HS-5 (cell line): ENCODE measurements around the gene FRMD1.
A peak's percentile ranks its signal among the peaks of the same experiment; 100 is the strongest.

ENCODE experiments used
- DNase-seq: peaks from one replicate; pipeline ENCODE4 v3.0.0-alpha.2; 2012; ENCODE audit warnings: low read depth

Gene FRMD1

DNA sequence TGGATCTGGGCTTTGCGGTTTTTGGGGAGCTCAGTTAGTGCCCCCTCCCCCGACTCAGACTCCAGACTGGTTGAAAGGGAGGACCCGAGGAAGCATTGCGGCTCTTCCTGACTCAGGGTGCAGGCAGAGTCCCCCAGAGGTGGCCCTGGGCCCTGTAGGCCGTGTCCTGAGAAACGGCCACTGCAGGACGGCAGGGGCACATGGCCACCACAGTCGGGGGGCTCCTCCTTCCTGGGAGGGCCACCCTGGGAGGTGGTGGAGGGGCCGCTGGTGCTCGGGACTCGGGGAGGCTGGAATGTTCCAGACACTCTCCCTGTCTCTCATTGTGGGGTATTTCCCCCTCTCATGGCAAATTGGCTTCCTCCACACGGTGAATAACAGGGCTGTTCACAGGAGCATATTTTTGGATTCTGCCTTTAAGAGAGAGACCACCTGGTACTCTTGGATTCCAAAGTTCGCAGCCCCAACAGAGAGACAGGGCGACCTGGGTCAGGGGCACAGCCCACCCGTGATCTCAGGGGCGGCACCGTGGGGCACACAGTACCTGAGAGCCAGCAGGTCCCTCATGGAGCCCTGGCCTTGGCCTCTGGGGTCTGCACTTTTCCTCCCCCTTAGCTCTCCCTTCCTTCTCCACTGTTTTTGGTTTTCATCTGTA is 35.7 kb downstream of the FRMD1 start:
- no peak for DNase-seq

DNA sequence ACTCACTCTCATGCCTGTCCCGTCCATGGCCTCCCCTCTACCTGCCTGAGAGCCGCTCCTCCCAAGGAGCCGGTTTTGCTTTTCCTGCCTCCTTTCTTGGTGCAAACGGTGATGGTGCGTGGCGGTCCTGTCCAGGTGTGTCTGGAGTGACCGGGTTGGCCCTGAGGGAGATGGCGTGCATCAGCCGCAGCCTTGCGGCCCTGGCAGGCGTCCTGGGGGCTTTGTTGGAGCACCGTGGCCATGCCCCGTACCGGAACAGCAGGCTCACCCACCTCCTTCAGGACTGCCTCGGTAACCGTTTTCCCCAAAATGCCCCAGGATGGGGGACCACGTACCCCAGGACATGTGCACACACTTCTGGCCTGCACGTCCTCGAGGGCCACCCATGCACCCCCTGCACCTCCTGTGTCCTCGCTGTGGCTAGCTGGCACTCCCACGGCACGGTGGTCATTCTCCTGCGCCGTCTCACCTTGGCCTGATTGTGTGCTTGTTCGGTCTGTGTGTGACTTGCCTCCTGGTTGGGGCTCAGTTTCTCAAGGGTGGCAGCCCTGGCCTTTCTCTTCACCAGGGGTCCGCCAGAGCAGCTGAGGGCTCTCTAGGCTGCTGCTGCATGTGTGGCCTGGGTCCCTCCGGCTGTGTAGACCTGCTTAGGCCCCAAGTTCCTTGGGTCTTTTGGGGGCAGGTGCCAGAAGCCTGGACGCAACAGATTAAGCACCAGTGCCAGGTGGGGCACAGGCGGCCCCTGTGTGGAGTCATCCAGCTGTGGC is 36.4 kb downstream of the FRMD1 start:
- DNase-seq: no peak

DNA sequence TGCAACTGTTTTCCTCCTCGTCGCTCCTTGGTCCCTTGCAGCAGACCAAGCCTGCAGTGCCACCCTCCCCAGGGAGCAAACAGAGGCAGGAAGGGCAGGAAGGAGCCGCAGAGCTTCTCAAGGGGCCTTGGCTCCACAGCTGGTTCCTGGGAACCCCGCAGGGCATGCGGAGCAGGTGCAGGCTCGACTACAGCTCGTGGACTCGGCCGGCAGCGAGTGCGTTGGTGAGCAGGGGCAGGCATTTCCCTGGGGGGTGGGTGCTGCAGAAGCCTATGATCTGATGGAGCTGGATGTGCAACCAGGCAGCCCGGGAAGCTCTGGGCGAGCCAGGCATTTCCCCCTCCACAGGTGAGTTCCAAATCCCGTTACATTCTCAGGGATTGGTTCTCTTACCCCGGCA is 37.1 kb downstream of the FRMD1 start:
- no peak for DNase-seq

DNA sequence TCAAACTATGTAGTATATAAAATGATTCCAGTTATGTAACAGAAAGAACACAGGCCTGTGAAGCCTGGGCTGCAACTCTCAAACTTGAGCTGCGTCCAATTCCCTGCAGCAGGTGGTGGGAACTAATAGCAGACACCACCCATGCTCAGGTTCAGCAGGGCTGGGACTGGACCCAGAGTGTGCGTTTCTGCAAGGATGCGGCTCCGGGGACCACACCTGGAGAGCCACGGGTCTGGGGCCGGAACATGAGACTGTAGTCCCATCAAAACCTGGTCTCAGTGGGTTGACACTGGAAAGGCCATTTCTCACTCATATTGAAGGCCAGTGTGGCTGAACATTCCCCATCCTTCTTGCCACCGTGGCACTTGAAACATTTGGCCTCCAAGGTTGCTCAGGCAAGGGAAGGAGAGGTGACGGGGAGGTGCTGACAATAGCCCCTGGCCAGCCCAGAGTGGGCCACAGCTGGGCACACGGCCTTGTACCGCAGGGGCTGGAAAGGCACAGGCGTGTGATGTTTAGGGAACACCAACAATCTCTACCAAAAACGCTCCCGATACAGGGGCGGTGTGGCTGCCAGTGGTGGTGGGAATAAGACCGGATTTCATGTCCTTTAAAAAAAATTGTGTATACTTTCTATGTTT is 38.0 kb downstream of the FRMD1 start:
- DNase-seq: no peak

- DNase-seq: no peak
These were observed 39.2 kb downstream of the FRMD1 start for GRCh38 chr6:168039849-168040248.

DNA sequence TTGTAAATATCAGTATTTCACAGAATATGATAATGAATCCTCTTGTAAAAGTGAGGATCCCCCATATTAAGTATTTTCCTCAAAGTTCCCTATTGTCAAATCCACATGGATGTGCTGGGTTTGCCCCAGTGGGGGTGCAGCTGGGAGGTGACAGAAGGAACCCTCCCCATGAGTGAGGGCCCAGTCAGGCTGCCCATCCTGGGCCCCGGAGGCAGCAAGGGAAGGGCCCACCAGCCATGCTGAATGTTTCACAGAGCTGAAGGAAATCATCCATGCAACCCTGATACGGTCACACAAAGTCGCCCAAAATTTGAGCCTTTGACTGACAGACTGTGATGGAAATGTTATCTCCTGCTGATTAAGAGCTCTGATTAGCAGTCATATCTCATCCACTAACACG is 39.7 kb downstream of the FRMD1 start:
- no peak for DNase-seq

DNA sequence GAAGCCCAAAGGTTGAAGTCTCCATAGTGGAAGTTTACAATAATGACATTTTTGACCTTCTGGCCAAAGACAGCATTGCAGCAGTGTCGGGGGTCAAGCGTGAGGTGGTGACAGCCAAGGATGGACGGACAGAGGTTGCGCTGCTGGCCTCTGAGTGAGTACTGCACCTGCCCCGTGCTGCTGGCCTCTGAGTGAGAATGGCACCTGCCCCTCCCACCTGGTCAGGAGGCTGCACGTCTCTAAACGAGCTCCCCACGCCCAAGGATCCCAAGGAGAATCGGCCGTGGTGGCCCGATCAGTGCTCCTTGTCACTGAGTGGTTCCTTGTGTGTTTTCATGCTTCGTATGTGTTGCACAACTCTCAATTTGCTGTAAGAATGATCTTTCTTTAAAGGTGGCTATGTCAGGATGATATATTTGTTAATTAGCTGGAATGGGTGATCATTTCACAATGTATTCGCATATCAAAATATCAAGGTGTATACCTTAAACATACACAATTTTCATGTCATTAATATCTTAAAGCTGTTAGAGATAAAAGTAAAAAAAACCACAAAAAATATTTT is 40.4 kb downstream of the FRMD1 start:
- no peak for DNase-seq

- no peak for DNase-seq
These were observed 41.2 kb downstream of the FRMD1 start for GRCh38 chr6:168037856-168038255.

DNA sequence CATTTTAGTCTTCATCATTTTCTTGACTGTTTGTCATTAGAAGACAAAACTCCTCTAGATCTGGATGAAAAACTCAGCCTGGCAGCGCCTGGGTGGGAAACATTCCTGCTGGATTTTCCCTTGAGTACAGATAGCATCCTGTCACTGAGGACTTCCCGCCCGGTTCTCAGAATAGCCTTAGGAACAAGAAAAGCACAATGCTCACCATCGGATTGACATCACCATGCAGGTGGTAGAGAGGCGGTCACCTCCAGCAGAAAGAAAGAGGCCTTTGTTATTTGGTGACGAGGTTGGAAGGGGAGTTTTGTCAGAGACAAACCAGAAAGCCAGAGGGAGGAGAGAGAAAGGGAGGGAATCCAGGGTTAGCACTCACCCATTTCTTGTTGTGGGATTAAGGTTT is 41.8 kb downstream of the FRMD1 start:
- no peak for DNase-seq

DNA sequence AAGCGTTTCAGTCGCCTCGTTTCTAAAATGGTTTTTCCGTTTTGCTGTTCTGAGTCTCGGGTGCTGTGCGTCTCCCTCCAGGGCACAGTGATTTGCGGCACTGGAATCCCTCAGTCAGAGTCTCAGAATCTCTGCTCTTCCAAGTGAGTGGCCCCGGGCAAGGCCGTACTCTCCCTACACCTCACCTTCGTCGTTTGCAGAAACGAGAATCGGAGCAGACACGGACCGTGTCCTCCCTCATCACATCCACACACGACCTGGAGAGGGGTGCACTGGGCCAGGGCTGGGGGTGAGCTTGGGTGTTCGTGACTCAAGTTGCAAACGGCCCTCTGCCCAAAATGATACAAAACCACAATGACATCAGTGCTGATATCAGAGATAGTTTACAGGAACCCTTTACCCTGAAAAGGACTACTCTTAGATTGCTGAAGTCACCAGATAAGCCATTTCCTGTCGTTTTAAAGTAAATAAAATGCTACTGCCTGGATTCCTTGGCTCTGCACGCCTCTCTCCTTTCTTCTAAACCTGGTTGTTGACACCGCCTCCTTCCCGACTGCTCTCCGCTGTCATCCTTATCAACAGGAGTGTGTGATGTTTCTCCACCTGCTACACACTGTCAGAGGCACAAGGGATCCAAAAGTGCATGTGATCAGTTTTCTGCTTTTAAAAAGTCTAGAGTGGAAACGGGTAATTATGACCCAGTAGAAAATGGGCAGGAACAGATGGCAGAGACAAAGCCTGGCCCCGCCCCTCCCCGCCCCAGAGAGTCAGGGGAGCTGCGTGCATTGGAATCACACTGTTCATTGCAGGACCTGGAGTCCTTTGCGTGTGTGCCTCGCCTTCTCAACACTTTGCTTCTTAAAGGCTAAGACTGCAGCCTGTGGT is 43.1 kb downstream of the FRMD1 start:
- DNase-seq: no peak

DNA sequence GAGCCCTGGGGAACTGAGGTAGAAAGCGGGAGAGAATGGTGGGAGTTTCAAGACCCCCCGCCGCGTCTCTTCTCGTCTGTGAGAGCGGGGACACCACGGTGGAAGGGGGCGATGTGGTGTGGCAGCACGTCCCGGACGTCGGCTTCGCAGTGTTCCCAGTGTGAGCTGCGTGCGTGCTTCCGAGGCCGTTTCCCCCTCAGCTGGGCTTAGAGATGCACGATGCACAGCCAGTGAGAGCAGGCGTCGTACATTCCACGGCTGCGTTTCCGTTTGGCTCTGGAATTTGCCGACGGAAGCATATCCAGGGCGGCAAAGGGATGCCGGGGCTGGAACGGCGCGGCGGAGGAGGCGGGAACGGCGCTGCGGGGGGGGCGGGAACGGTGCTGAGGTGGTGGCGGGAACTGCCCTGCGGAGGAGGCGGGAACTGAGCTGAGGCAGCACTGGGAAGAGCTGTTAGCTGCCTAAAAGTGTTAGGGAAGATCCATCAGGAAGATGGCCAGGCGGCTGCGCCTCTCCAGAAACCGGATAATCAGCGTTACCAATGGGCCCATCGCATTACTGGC is 43.8 kb downstream of the FRMD1 start:
- DNase-seq: no peak

DNA sequence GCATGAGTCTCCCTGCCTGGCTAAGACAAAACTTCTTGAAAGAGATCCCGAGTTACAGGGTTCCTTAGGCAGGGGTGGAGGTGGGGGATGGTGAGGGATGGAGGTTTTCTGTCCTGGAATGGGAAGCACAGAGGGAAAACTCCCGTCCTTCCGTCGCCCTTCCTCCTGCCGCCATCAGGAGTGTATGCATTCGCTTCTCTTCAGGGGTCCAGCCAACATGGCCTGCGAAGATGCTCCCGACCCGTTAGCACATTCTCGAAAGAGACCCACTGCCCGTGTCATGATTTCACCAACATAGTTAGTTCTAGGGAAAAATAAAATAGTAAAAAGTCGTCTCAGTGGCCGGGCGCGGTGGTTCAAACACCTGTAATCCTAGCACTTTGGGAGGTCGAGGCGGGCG is 44.5 kb downstream of the FRMD1 start:
- no peak for DNase-seq

DNA sequence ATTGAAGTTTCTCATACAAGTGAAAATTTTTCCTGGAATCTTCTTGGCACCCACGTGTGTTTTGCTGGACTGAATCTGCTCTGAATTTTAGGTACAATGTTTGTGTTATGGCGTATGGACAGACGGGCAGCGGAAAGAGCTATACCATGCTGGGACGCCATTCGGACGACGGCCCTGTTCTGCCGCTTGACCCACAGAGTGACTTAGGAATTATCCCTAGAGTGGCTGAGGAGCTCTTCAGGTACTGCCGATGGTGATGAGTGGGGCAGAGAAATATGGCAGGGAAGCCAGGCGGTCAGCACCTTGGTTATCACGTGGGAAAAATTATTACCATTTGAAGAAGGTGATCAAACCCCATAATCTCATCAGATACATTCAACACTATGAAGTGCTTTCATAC is 45.2 kb downstream of the FRMD1 start:
- no peak for DNase-seq

- DNase-seq: peak; percentile 47
These were observed 46.8 kb downstream of the FRMD1 start for GRCh38 chr6:168032005-168032760.

GRCh38 chr6:168031411-168031971 is 47.5 kb downstream of the FRMD1 start:
- no peak for DNase-seq

DNA sequence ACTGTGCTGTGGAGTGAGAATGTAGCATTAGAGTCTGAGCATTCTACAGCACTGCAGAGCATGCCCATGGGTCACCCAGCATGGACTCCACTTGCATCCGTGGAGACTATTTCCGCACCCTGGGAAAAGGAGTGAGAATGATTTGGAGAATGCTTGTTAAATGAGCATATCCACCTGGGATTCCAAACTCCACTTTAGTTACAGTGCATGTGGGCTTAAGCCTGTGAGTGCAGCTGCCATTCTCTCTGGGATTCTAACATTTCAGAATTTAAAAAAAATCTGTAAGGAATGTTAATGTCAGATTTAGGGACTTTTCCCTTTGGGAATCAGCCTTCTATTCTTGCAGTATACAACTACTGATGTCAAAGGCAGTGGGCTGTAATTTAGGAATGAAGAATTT is 48.1 kb downstream of the FRMD1 start:
- no peak for DNase-seq

DNA sequence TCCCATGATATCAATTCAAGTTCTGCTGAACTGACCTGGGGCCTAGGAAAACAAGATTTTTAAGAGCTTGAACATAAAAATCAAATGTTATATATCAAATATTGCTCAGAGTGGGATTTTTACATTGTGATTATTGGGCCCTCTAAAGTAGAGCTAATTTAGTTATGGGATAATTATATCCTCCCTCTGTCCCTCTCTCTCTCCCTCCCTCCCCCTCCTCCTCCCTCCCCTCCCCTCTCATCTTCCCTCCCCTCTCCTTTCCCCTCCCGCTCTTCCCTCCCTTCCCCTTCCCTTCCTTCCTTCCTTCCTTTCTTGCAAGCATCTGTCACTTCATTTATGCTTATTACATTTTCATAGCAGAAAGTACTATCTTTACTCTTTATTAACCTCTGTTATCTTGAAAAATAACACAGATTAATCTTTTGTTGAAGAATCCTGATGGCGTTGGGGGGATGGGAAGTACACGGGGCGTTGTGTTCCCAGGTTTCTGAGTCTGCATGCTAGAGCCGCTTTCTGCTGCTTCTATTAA is 48.7 kb downstream of the FRMD1 start:
- DNase-seq: no peak

- DNase-seq: no peak
These were observed 49.4 kb downstream of the FRMD1 start for GRCh38 chr6:168029459-168030217.

DNA sequence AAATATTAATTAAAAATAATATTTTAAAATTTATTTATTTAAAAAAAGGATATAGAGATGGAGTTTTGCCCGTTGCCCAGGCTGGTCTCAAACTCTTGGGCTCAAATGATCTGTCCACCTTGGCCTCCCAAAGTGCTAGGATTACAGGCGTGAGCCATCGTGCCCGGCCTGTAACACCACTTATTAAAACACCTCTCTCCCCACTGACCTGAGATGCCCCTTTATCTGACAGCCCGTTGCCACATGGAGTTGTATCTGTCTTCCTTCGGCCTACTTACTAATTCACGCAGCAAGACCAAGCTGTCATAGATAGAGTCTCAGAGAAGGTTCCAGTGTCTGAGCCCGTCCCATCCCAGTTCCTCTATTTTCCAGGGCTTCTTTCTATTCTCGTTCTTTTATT is 50.8 kb downstream of the FRMD1 start:
- DNase-seq: no peak

GRCh38 chr6:168027521-168027920 is 51.5 kb downstream of the FRMD1 start:
- no peak for DNase-seq
